Astrocyte (in vitro differentiated cells and primary cell): ENCODE measurements around the gene CHST9. TPM values are rescaled to one million over a fixed set of nuclear protein-coding genes. Genes with fewer than 3 reads are reported as not detected.

ENCODE experiments used
- DNase-seq: peaks from one replicate; pipeline ENCODE4 v3.0.0-alpha.2; 2010; ENCODE audit warnings: low read depth
- FAIRE-seq: peaks from 2 replicates; lab custom pipeline; 2011; peaks lifted over from hg19 to GRCh38; lab: Jason Lieb, UNC
- H2AFZ ChIP-seq: 2 replicates; pipeline ENCODE4 v1.6.0; 2012; ENCODE audit warnings: low read depth, low read length, inconsistent platforms
- H3K27ac ChIP-seq: 2 replicates; pipeline ENCODE4 v1.5.1; 2011; ENCODE audit warnings: low read depth, low read length, inconsistent platforms
- H3K27me3 ChIP-seq: 2 replicates; pipeline ENCODE4 v1.6.0; 2011; ENCODE audit warnings: low read length, inconsistent platforms; ENCODE audit not compliant: insufficient read depth
- H3K36me3 ChIP-seq: 2 replicates; pipeline ENCODE4 v1.5.1; 2011; ENCODE audit warnings: low read length, inconsistent platforms; ENCODE audit not compliant: insufficient read depth
- H3K4me1 ChIP-seq: 2 replicates; pipeline ENCODE4 v1.5.1; 2011; ENCODE audit warnings: low read length, inconsistent platforms; ENCODE audit not compliant: insufficient read depth
- H3K4me2 ChIP-seq: 2 replicates; pipeline ENCODE4 v1.6.0; 2012; ENCODE audit warnings: low read length, inconsistent platforms
- H3K4me3 ChIP-seq: 2 replicates; pipeline ENCODE4 v1.5.1; 2011; ENCODE audit warnings: low read depth, mild to moderate bottlenecking, low read length, inconsistent platforms; ENCODE audit not compliant: insufficient read depth
- H3K79me2 ChIP-seq: 2 replicates; pipeline ENCODE4 v1.6.0; 2012; ENCODE audit warnings: mild to moderate bottlenecking, low read length, inconsistent platforms; ENCODE audit not compliant: insufficient read depth
- H3K9ac ChIP-seq: 2 replicates; pipeline ENCODE4 v1.6.0; 2012; ENCODE audit warnings: mild to moderate bottlenecking, low read length, inconsistent platforms
- H3K9me3 ChIP-seq: 2 replicates; pipeline ENCODE4 v1.5.1; 2012; ENCODE audit warnings: low read depth, mild to moderate bottlenecking, low read length, inconsistent platforms; ENCODE audit not compliant: insufficient read depth
- H4K20me1 ChIP-seq: 2 replicates; pipeline ENCODE4 v1.6.0; 2012; ENCODE audit warnings: low read length, inconsistent platforms; ENCODE audit not compliant: insufficient read depth
- H3K27ac Mint-ChIP-seq: one replicate; pipeline ENCODE4 v1.8.0; 2021; ENCODE audit warnings: mild to moderate bottlenecking, mixed read lengths; ENCODE audit not compliant: unreplicated experiment
- H3K27me3 Mint-ChIP-seq: one replicate; pipeline ENCODE4 v1.8.0; 2021; ENCODE audit warnings: low read depth, mixed read lengths; ENCODE audit not compliant: unreplicated experiment
- H3K36me3 Mint-ChIP-seq: one replicate; pipeline ENCODE4 v1.8.0; 2021; ENCODE audit warnings: low read depth, mixed read lengths; ENCODE audit not compliant: unreplicated experiment
- H3K4me1 Mint-ChIP-seq: one replicate; pipeline ENCODE4 v1.8.0; 2021; ENCODE audit warnings: low read depth, mixed read lengths; ENCODE audit not compliant: unreplicated experiment
- H3K4me3 Mint-ChIP-seq: one replicate; pipeline ENCODE4 v1.8.0; 2021; ENCODE audit warnings: mild to moderate bottlenecking, moderate library complexity, mixed read lengths; ENCODE audit not compliant: unreplicated experiment
- H3K9me3 Mint-ChIP-seq: one replicate; pipeline ENCODE4 v1.8.0; 2021; ENCODE audit warnings: mild to moderate bottlenecking, mixed read lengths; ENCODE audit not compliant: unreplicated experiment
- EZH2 ChIP-seq: IDR thresholded peaks from 2 replicates; pipeline ENCODE4 v1.6.1; 2012; ENCODE audit warnings: mild to moderate bottlenecking, low read length, inconsistent platforms; ENCODE audit not compliant: insufficient read depth
- total RNA-seq: library from RNA; stranded (reverse); gene quantifications from 2 replicates; pipeline ENCODE4 v1.2.1, GENCODE V29; 2021
- TF ChIP-seq, protein P1 (sequence below): IDR thresholded peaks from 2 replicates; pipeline ENCODE4 v1.5.1; 2011; ENCODE audit warnings: low read depth, mild to moderate bottlenecking, inconsistent platforms, low read length, moderate library complexity; ENCODE audit not compliant: insufficient read depth

CHST9 gene
- total RNA-seq, 1 donor from 2014 or later: 1.3 TPM

DNA sequence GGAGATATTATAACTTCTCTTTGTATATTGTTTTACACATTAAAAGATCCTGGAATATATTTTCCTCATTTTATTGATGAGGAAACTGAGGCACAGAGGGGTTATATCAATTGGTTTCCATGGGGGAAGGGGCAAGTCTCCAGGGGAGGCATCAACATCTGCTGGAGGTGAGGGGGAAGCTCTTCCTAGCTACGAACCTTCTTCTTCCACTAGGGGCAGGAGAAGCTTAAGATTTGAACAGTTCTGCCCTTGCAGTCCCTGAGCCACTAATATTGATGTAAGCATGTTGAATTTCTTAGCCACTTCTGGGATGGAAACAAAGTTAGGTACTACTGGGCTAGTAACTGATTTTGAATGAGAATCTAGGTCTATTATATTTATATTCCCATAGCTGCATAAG lies 179.5 kb downstream of the CHST9 start:
- Histone ChIP-seq H3K4me1 (no peaks in the 10 kb centered on the region), H3K4me2 (no peak overlapping the region), H3K9me3 (no peaks in the 10 kb centered on the region), H2AFZ (no peak overlapping the region), H3K36me3 (no peaks in the 10 kb centered on the region), H3K27ac (no peak overlapping the region), H3K79me2 (no peaks in the 10 kb centered on the region), H3K4me3 (no peak overlapping the region), H3K9ac (no peak overlapping the region), H3K27me3 (no peaks in the 10 kb centered on the region), H4K20me1 (no peaks in the 10 kb centered on the region)
- peaks cover 5% of the 10 kb centered on the region for H3K27me3 Mint-ChIP-seq
- no peak for TF ChIP-seq EZH2
- TF ChIP-seq, protein P1, sequence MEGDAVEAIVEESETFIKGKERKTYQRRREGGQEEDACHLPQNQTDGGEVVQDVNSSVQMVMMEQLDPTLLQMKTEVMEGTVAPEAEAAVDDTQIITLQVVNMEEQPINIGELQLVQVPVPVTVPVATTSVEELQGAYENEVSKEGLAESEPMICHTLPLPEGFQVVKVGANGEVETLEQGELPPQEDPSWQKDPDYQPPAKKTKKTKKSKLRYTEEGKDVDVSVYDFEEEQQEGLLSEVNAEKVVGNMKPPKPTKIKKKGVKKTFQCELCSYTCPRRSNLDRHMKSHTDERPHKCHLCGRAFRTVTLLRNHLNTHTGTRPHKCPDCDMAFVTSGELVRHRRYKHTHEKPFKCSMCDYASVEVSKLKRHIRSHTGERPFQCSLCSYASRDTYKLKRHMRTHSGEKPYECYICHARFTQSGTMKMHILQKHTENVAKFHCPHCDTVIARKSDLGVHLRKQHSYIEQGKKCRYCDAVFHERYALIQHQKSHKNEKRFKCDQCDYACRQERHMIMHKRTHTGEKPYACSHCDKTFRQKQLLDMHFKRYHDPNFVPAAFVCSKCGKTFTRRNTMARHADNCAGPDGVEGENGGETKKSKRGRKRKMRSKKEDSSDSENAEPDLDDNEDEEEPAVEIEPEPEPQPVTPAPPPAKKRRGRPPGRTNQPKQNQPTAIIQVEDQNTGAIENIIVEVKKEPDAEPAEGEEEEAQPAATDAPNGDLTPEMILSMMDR: peak; percentile 29
- no peak for FAIRE-seq
- H3K27ac Mint-ChIP-seq: no peak overlapping the region
- DNase-seq: no peak
- H3K4me1 Mint-ChIP-seq: peaks cover 4% of the 10 kb centered on the region
- H3K4me3 Mint-ChIP-seq: no peak overlapping the region
- no peaks in the 10 kb centered on the region for H3K36me3 Mint-ChIP-seq
- H3K9me3 Mint-ChIP-seq: no peaks in the 10 kb centered on the region

DNA sequence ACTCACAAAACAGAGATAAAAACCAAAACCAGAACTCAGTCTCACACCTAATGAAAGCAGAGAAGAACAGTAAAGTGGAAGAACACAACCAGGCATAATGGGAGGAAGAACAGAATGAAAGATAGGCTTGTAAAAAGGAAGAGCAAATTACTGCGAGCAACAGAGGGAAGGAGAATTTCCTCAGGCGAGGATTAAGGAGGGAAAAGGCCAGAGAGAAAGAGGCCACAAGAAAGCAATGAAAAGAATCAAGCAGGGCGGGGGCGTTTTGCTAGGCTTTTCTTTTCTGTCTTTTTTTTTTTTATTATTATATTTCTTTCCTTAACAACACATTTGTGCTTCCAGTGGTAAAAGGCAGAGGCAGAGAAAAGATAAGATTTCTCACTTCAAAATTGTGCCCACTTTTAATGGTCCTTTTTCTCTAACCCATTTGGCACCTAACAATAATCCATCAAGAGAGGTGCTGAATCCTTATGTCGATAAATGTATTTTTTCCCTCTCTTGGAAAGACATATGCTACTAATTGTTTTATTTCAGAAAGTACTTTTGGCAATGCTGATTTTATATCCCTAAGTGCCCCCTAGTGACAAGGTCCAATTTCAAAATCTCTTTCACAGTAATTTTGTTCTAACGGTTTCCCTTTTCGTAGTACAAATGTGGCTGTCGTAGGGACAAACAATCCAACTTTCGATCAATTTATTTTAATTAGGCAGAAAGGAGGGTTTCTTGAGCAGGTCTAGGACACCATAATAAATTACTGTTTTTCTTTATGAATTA lies 180.9 kb downstream of the CHST9 start:
- no peak overlapping the region for H3K4me3 Mint-ChIP-seq
- Histone ChIP-seq H3K27ac (no peak overlapping the region), H3K9ac (no peak overlapping the region), H3K79me2 (no peaks in the 10 kb centered on the region), H3K4me3 (no peak overlapping the region), H3K36me3 (no peaks in the 10 kb centered on the region), H3K4me2 (no peak overlapping the region), H4K20me1 (no peaks in the 10 kb centered on the region), H3K27me3 (no peaks in the 10 kb centered on the region), H3K9me3 (no peaks in the 10 kb centered on the region), H2AFZ (no peak overlapping the region), H3K4me1 (no peaks in the 10 kb centered on the region)
- H3K4me1 Mint-ChIP-seq: peaks cover 4% of the 10 kb centered on the region
- no peak for TF ChIP-seq EZH2
- TF ChIP-seq, protein P1: peak; percentile 35
- peaks cover 7% of the 10 kb centered on the region for H3K27me3 Mint-ChIP-seq
- H3K27ac Mint-ChIP-seq: no peak overlapping the region
- FAIRE-seq (no peak), DNase-seq (no peak)
- H3K9me3 Mint-ChIP-seq: no peaks in the 10 kb centered on the region
- H3K36me3 Mint-ChIP-seq: no peaks in the 10 kb centered on the region

DNA sequence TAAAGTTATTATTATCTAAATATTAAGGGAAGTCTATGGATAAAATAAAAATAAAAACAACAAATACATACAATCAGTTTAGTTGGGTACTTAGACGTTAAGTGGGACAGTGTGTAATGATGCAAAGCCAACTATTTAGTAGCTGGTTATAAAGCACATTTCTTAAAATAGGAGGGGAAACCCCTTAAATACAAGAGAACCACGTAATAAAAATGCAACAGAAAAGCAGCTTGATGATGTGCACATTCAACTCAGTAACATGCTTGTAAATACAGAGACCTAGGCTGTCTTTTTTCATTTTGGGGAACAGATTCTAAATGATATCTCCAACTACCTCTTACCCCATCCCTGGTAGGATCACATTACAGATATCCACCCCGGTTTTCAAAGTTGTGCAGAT lies 185.3 kb downstream of the CHST9 start:
- Histone ChIP-seq H4K20me1 (no peaks in the 10 kb centered on the region), H3K79me2 (no peaks in the 10 kb centered on the region), H3K4me1 (no peaks in the 10 kb centered on the region), H3K4me3 (no peak overlapping the region), H3K36me3 (no peaks in the 10 kb centered on the region), H3K4me2 (no peak overlapping the region), H3K27me3 (no peaks in the 10 kb centered on the region), H3K9ac (no peak overlapping the region), H3K27ac (no peak overlapping the region), H3K9me3 (no peaks in the 10 kb centered on the region), H2AFZ (no peak overlapping the region)
- no peaks in the 10 kb centered on the region for H3K4me1 Mint-ChIP-seq
- no peaks in the 10 kb centered on the region for H3K9me3 Mint-ChIP-seq
- H3K27me3 Mint-ChIP-seq: peaks cover 7% of the 10 kb centered on the region
- FAIRE-seq: no peak
- no peak overlapping the region for H3K27ac Mint-ChIP-seq
- H3K4me3 Mint-ChIP-seq: no peak overlapping the region
- TF ChIP-seq EZH2: no peak
- TF ChIP-seq, protein P1: no peak
- H3K36me3 Mint-ChIP-seq: no peaks in the 10 kb centered on the region
- DNase-seq: no peak
